C4-2B (cell line): ENCODE measurements around the gene MAN1A1.

Experiments
- ZFX ChIP-seq: fragments of 450-650 bp; IDR thresholded peaks from 2 replicates; pipeline ENCODE4 v1.6.1; 2017
- TF ChIP-seq, protein P1 (sequence below): fragments of 450-650 bp; conservative IDR thresholded peaks from 2 replicates; pipeline ENCODE4 v1.5.1; 2017; ENCODE audit warnings: mild to moderate bottlenecking

GRCh38 chr6:119343573-119344146 lies 5.9 kb downstream of the MAN1A1 start:
- TF ChIP-seq, protein P1, sequence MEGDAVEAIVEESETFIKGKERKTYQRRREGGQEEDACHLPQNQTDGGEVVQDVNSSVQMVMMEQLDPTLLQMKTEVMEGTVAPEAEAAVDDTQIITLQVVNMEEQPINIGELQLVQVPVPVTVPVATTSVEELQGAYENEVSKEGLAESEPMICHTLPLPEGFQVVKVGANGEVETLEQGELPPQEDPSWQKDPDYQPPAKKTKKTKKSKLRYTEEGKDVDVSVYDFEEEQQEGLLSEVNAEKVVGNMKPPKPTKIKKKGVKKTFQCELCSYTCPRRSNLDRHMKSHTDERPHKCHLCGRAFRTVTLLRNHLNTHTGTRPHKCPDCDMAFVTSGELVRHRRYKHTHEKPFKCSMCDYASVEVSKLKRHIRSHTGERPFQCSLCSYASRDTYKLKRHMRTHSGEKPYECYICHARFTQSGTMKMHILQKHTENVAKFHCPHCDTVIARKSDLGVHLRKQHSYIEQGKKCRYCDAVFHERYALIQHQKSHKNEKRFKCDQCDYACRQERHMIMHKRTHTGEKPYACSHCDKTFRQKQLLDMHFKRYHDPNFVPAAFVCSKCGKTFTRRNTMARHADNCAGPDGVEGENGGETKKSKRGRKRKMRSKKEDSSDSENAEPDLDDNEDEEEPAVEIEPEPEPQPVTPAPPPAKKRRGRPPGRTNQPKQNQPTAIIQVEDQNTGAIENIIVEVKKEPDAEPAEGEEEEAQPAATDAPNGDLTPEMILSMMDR: no peak
- no peak for TF ChIP-seq ZFX
